Kidney capillary endothelial cell (primary cell): ENCODE data around the gene MGMT.

Source experiments
- DNase-seq: peaks from one replicate; pipeline ENCODE4 v3.0.0-alpha.2; 2018; ENCODE audit warnings: low spot score

MGMT gene

DNA sequence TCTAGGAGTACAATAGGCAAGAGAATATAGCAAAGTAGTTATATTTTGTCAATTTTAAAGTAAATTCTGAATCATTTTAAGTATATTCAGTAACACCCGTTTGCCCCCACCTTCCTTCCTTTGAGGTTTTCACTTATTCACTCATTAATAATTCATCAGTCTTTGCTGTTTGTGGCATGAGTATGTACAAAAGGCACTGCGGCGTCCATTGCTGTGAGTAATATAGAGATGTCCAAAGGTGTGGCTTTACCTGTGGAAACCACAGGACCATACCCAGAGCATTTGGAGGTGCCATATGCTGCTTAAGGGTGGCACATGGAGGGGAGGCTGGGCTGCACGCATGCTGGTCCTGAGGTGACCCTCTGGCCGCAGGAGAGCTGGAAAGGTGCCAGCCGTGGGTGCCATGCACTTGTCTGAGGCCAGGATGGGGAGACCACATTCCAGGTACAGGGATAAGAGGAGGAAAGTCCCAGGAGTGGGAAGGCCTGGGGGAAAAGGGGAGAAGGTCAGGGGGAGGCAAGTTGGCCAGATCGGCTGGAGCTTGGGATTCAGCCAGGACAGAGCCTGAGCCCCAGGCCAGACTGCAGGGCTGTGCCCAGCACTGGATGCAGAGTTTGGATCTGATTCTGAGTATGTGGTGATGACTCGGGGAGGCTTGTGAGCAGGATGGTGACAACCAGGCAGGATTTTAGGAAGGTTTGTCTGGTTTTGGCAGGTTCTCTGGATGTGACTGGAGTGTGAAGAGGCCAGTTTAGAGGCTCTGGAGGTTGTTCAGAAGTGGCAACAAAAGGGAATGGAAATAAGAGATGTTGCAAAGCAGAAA is 223.4 kb downstream of the MGMT start:
- no peak for DNase-seq

DNA sequence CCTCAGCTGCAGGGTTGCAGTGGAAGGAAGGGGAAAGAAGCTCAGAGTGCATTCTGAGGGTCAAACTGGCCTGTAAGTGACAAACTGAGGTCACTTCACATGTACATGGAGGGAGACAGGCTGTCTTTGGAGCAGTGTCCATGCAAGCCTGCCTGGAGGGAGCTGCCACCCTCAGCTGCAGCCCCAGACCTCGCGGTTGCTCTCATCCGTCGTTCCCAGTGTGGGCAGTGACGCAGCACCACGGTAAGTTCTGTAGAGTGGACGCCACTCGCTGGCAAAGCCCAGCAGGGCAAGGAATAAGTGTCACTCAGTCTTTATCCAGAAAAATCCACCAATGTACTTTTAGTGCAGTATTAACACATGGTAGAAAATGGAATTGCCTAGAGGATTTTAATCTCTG is 225.7 kb downstream of the MGMT start:
- no peak for DNase-seq

- DNase-seq = no peak
Observed at GRCh38 chr10:129693382-129693781, 226.3 kb downstream of the MGMT start.

GRCh38 chr10:129694184-129694583 is 227.1 kb downstream of the MGMT start:
- no peak for DNase-seq

- no peak for DNase-seq
Observed at GRCh38 chr10:129694691-129695243, 227.7 kb downstream of the MGMT start.

DNA sequence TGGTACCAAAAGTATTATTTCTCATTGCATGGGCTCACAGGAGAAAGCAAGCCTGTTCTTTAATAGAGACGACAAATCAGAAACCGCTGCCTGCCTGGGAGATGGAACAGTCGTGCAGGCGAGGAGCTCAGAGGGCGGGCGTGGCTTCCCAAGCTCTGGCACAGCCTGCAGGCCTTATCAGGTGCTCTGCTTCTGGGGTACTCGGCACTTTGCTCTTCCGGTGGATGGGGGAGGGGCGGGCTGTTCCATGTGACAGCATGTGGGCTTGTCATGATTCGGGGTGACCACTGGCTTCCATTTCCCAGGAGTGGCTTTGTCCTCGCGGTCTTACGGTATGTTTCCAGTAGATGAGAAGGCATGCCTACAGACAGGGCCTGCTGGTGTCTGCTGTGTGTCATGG is 228.6 kb downstream of the MGMT start:
- no peak for DNase-seq

DNA sequence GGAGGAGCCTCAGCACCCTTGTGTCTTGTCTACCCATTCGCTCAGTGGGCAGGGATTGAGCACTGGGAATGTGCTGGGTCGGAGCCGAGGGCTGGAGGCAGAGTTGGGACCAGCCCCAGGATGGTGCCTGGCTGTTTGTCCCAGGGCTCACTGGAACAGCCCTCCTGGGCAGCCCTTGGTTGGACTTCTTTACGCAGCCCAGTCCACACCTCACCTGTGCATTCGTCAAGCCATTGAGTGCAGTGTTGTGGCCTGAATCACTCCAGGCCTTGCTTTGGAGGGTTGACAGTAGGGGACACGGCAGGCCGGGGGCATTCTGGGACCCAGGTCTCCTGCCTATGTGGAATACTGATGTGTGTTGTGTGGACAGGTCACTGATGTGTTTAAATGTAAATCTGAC is 229.6 kb downstream of the MGMT start:
- DNase-seq = no peak

DNA sequence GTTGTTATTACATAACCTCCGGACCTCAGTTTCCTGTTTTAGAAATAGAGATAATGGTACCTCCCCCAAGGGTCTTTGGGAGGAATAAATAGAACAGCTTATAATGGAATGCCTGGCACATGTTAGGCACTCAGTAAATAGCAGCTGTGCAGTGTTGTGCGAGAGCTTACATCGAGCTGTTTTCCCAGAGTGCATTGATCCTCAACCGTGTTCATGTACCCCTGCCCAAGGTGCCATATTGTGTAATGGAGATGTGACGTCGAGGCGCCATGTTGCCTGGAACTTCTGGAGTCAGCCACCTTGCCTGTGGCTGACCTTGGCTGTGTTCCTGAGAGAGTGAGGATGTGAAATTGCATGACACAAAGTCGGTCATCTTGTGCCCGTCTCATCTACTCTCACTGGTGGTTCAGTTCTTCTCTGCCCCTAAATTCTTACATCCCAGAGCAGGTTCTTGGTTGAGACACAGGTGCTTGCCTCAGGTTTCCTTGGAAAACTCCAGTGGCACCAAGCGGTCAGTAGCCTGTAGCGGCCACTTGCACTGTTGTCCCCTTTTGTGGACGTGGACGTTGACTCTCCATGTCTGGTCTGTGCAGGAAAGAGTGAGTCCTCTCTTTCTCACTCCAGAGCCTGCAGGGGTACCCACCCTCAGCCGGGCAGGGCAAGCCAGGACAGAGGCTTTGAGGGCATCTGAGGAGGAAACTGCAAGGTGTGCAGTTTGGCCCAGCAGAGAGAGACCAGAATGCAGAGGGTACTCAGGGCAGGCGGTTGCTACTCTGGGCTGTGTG is 230.6 kb downstream of the MGMT start:
- no peak for DNase-seq

DNA sequence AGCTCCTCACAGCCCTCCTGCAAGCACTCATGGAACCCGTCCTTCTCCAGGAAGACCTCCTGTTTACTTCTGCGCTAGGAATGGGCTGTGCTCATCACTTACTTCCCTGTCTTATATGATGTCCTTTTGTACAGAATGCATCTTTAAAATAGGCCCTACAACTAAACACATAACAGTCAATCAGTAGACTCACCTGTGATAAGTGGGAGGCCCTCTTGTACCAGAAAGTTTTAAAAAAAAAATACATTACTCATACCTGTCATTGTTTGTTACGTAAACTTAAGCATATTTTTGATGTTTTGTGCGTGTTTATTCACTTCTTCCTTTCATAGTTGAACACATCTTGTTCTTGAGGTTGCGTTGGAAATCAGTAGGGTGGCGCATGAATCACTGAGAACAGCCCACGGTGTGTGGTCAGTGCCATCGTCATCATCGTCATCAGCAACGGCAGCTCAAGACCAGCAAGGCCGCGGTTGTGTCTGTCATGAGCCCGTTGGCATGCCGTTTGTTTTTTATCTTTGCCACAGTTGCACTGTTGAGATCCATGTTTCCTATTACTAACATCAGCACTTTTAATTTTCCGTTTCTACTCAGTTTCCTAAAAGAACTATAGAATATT is 232.8 kb downstream of the MGMT start:
- no peak for DNase-seq

DNA sequence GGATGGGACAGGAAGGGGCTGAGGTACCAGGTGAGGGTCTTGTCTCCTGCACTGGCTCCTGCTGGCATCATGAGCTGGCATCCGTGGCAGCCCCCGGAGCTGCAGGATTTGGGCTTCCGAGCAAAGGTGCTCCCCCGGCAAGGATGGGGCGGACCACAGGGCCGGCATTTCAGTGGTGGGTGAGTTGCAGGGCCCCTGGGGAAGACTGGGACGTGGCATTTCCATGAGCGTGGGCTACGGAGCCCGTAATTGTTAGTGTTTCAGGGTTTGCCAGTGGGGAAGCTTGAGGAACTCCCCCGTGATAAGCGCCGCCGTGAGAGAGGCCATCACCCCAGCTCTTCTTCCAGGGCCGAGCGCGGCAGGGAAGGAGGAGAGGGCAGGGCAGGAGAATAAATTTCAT is 235.6 kb downstream of the MGMT start:
- no peak for DNase-seq

DNA sequence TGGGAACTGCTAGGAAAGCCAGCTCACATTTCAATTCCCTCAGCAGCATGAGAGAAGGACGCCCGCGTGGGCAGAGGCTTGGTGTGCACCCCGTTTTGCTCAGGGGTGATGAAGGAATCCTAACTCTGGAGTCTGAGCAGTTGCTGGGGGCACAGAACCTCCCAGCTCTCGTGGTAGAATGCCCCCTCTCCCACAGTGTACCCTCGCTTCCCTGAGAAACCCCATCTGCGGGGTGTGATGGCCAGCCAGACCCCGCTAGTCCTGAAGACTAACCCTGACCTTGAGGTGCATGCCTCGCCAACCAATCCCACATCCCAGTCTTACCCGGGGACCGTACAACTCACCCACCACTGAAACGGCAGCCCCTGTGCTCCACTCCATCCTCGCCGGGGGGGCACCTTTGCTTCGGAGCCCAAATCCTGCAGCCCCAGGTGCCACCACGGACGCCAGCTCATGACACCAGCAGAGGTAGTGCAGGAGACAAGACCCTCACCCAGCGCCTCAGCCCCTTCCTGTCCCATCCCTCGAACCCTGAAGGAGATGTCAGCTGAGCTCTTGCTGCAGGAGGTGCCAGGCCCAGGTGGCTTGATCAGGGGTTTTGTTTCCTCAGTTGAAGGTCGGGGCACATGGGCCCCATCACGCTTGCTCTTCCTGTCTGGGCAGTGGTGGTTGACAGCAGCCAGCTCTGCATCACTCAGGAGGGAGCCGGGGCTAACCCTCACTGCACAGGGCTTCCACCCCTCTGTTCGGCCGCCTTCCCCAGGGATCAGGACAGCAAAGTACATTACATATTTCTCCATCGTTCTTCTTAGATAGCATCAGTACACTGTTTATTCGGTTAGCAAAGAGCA is 236.5 kb downstream of the MGMT start:
- DNase-seq = no peak

DNA sequence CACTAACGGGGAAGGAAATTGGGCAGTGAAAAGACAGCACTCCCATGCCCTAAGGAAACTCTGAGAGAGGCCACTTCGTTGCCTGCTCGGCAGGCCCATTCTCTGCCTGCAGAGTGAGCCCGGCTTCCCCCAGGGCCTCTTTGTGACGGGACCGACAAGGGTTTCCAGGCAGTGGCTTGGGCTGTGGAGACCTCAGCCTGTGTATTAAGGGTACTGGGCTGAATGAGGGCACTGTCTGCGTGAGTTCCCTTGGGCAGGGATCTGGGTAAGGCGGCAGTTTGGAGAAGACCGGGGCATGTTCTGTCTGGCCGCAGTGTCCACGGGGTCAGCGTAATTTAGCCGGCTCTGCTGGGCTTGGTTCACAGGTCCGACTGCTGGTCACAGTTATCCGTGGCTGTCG is 237.2 kb downstream of the MGMT start:
- no peak for DNase-seq

GRCh38 chr10:129704786-129705525 is 237.9 kb downstream of the MGMT start:
- no peak for DNase-seq

- DNase-seq = no peak
Observed at GRCh38 chr10:129705676-129706075, 238.6 kb downstream of the MGMT start.

DNA sequence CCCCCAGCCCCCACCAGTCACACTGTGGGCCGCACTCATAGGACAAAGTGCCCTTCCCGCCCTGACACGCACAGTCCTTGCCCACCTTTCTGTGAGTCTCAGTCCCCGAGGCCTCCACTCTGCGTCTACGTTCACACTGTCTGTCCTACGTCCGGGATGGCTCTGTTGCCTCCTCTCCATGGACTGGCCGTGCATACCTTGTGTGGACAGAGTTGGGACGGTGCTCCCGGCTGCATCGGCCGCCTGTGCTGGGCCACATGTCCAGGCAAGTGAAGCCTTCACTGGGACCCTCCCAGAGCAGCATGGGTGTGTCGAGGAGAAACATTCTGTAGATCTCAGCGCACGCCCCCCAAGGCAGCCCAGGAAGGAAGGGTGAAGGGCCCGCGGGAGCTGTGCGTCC is 239.0 kb downstream of the MGMT start:
- DNase-seq = no peak

GRCh38 chr10:129706523-129706922 is 239.5 kb downstream of the MGMT start:
- no peak for DNase-seq

GRCh38 chr10:129707406-129708388 is 240.7 kb downstream of the MGMT start:
- DNase-seq = no peak

DNA sequence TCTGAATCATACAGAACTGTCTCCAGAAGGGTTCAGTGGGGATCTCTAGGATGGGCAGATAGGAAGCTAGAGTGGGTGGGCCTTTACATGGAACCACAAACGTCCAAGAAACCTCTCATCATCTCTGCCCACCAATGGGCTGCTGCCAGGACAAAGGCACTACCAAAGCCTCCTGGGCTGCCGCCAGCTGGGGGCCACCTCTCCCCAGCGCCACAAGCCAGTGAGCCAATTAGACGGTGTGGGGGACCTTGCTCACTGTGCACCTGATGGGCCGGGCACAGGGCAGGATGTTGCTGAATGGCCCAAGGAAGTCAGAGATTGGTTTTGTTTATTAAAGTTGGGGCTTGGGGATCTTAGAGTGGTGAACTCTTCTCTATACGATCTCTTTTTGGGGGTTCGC is 242.1 kb downstream of the MGMT start:
- DNase-seq = no peak

- DNase-seq = no peak
Observed at GRCh38 chr10:129709627-129710509, 242.8 kb downstream of the MGMT start.
